Kidney (tissue), 14 donors: Measurements from ENCODE around the gene JMJD7. TPM values are rescaled to one million over a fixed set of nuclear protein-coding genes. Genes with fewer than 3 reads are reported as not detected.

ENCODE experiments used
- DNase-seq, 5 donors: peaks; one replicate each; pipeline ENCODE4 v3.0.0-alpha.2; 2013 to 2020
- FAIRE-seq: peaks from 2 replicates; lab custom pipeline; 2012; peaks lifted over from hg19 to GRCh38; lab: Jason Lieb, UNC
- H3K27ac ChIP-seq, 2 donors: one replicate each; pipeline ENCODE4 v1.7.0; 2013; ENCODE audit warnings: low read depth in 2 of 2, low read length in 2 of 2, inconsistent platforms in 1 of 2
- H3K27me3 ChIP-seq: one replicate; pipeline ENCODE4 v1.7.1; 2013; ENCODE audit warnings: low read length, inconsistent platforms; ENCODE audit not compliant: control insufficient read depth, insufficient read depth
- H3K36me3 ChIP-seq, 3 donors: one replicate each; pipeline versions ENCODE4 v1.7.0 to v1.7.1; 2013; ENCODE audit warnings: low read length in 3 of 3, control low read depth in 1 of 3, inconsistent platforms in 1 of 3; ENCODE audit not compliant: insufficient read depth in 3 of 3, control insufficient read depth in 2 of 3
- H3K4me1 ChIP-seq, 3 donors: one replicate each; pipeline versions ENCODE4 v1.7.0 to v1.7.1; 2013; ENCODE audit warnings: low read length in 3 of 3, inconsistent platforms in 1 of 3, low read depth in 1 of 3; ENCODE audit not compliant: control insufficient read depth in 2 of 3, insufficient read depth in 2 of 3
- H3K4me3 ChIP-seq, 3 donors: one replicate each; pipeline versions ENCODE4 v1.7.0 to v1.8.1; 2013; ENCODE audit warnings: low read length in 3 of 3, control low read depth in 1 of 3, inconsistent platforms in 1 of 3
- H3K9ac ChIP-seq, 3 donors: one replicate each; pipeline versions ENCODE4 v1.7.0 to v1.7.1; 2013; ENCODE audit warnings: low read length in 3 of 3, control low read depth in 1 of 3, inconsistent platforms in 1 of 3
- H3K9me3 ChIP-seq, 3 donors: one replicate each; pipeline versions ENCODE4 v1.7.0 to v1.7.1; 2013; ENCODE audit warnings: low read length in 3 of 3, control low read depth in 1 of 3, inconsistent platforms in 1 of 3; ENCODE audit not compliant: control insufficient read depth in 2 of 3, insufficient read depth in 1 of 3
- intact Hi-C: fragments of 100-400 bp; cut with DNase I; formaldehyde crosslinking; loops from one replicate; pipeline ENCODE4 v1.11.1; 2022
- microRNA-seq: library from miRNA; unstranded; fragments of <30 nt; microRNA quantifications from one replicate; pipeline ENCODE4 v1.2.0, GENCODE V29; 2020
- polyA plus RNA-seq: library from polyadenylated mRNA; stranded (reverse); fragments of 350-450 nt; fragmentation: Illumina TruSeq; extraction: RNeasy Lipid Tissue Mini Kit (QIAGEN cat#74804); gene quantifications from one replicate; pipeline ENCODE4 v1.2.3, GENCODE V29; 2014; ENCODE audit warnings: low read depth, low replicate concordance; ENCODE audit not compliant: insufficient read depth
- total RNA-seq: library from RNA; stranded (reverse); fragmentation: NEBNext Ultra II Directional; extraction: Animal tissue kit (Norgen Biotek cat#: 25700); gene quantifications from one replicate; pipeline ENCODE4 v1.2.1, GENCODE V29; 2021
- TF ChIP-seq, protein P1 (sequence below): IDR thresholded peaks from 3 replicates; pipeline ENCODE4 v1.5.1; 2012; ENCODE audit warnings: mild to moderate bottlenecking, moderate library complexity, borderline replicate concordance; ENCODE audit not compliant: insufficient read depth; ENCODE audit errors: extremely low read depth
- donor health status: control.
- donor health status: control.
- donor health status: control.
- donor health status: control.
- donor health status: control.
- donor health status: DM: yes; HTN: yes; CAD: no.
- donor health status: Normal renal cell carcinoma (clear cell type).

The JMJD7 gene
- total and polyA plus RNA-seq, 2 donors from 2014 or later, result 16.2 to 17.6 TPM

DNA sequence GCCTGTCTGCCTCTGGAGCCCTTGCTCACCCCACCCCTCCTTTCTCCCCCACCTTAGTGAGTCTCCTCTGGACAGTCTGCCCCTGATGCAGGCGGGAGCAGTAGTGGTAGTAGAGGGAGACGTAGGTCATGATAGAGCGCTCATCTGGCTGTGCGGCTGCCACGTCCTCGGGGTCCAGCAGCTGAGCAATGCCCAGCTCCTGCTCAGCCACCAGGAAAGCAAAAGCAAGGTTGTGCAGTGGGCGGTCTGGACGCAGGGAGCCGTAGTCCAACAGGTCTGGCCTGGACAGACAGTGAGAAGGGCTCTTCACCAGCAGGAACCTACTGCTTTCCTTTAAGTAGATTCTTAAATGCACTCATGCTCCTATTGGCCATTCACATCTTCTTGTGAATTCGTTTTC is 59.3 kb downstream of the JMJD7 start:
- H3K27ac ChIP-seq, result no peak overlapping the region
- DNase-seq, result no peak
- H3K36me3 ChIP-seq, result no peaks in the 10 kb centered on the region
- H3K4me1 ChIP-seq, result peaks cover 0 to 11% (median 6%) of the 10 kb centered on the region in 3 donors
- H3K27me3 ChIP-seq, result no peaks in the 10 kb centered on the region
- FAIRE-seq, result no peak
- TF ChIP-seq, protein P1, sequence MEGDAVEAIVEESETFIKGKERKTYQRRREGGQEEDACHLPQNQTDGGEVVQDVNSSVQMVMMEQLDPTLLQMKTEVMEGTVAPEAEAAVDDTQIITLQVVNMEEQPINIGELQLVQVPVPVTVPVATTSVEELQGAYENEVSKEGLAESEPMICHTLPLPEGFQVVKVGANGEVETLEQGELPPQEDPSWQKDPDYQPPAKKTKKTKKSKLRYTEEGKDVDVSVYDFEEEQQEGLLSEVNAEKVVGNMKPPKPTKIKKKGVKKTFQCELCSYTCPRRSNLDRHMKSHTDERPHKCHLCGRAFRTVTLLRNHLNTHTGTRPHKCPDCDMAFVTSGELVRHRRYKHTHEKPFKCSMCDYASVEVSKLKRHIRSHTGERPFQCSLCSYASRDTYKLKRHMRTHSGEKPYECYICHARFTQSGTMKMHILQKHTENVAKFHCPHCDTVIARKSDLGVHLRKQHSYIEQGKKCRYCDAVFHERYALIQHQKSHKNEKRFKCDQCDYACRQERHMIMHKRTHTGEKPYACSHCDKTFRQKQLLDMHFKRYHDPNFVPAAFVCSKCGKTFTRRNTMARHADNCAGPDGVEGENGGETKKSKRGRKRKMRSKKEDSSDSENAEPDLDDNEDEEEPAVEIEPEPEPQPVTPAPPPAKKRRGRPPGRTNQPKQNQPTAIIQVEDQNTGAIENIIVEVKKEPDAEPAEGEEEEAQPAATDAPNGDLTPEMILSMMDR, result no peak
- H3K9ac ChIP-seq, result no peak overlapping the region
- H3K4me3 ChIP-seq, result no peak overlapping the region
- no peaks in the 10 kb centered on the region for H3K9me3 ChIP-seq
- intact Hi-C loops, result no loop called here

Small RNA genes lying within 50 kb of the gene (microRNA-seq; reads per million reads assigned to microRNA genes)
- gene MIR4310, result not detected

Other genes with a start within 250 kb of the JMJD7 start
- gene MGA, start 167.7 kb upstream of the JMJD7 start, total RNA-seq, result 40.1 TPM
- 1.9 TPM for gene MGA, start 167.7 kb upstream of the JMJD7 start, polyA plus RNA-seq
- gene MAPKBP1, start 53.6 kb upstream of the JMJD7 start, total RNA-seq, result 28.6 TPM
- gene MAPKBP1, start 53.6 kb upstream of the JMJD7 start, polyA plus RNA-seq, result 3.7 TPM
- 8.3 TPM for gene PLA2G4B, start 10.8 kb downstream of the JMJD7 start, total RNA-seq
- gene PLA2G4B, start 10.8 kb downstream of the JMJD7 start, polyA plus RNA-seq, result 4.8 TPM
- 1.2 TPM for gene SPTBN5, start 66.0 kb downstream of the JMJD7 start, total RNA-seq
- gene SPTBN5, start 66.0 kb downstream of the JMJD7 start, polyA plus RNA-seq, result 2.6 TPM
- gene EHD4, start 144.5 kb downstream of the JMJD7 start, total RNA-seq, result 38.5 TPM
- 15.7 TPM for gene EHD4, start 144.5 kb downstream of the JMJD7 start, polyA plus RNA-seq
- not detected for gene PLA2G4E, start 192.9 kb downstream of the JMJD7 start, total RNA-seq
- not detected for gene PLA2G4E, start 192.9 kb downstream of the JMJD7 start, polyA plus RNA-seq